ENCODE results near the gene MOB3A.

GRCh38 chr19:2099937-2100718 is 4.0 kb upstream of the MOB3A start:
- TF ChIP-seq MAX (IDR thresholded peaks at IDR 0.05; ENCODE audit: low read depth, low read length) (no peak), POLR2A (IDR thresholded peaks at IDR 0.05; ENCODE audit: extremely low read depth, insufficient read length) (no peak), MYC (IDR thresholded peaks at IDR 0.05; ENCODE audit: low read depth, low read length) (no peak)

Data from NB4 (cell line).